ENCODE measurements around the gene GID8. TPM values are rescaled to one million over a fixed set of nuclear protein-coding genes. Genes with fewer than 3 reads are reported as not detected.

GID8 gene
- total and polyA plus RNA-seq, 2 of the 13 experiments (the other 11 are each of a cell fraction or from before 2014, with no cell fraction given) = 39.6 to 59.8 TPM

- H3K27me3 ChIP-seq (ENCODE audit: control insufficient read depth in 1 of 2, insufficient read depth in 2 of 2, low read length in 2 of 2) = no peaks in the 10 kb centered on the region; a peak in 1 of 5 replicates
- WGBS (ENCODE audit: low lambda C conversion rate) = 97% methylated on average over 14 of the region's 14 CpGs
- DNase-seq (ENCODE audit: low spot score) = no peak
- H3K4me1 ChIP-seq (ENCODE audit: insufficient read depth, low read length) = peaks cover 32% of the 10 kb centered on the region
- H4K20me1 ChIP-seq (ENCODE audit: insufficient read depth, low read length) = peaks cover 19% of the 10 kb centered on the region
- intact Hi-C loops (cut with micrococcal nuclease; ENCODE audit: unreplicated experiment) (no loop called here), in situ Hi-C loops (cut with HindIII; ENCODE audit: extremely low pct_ligation_motif_present, low pct_unique_long_range_greater_than_20kb) (no loop called here)
- ChIA-PET CTCF (ENCODE audit: low intra/inter-chr PET ratio, low total read pairs) (no interaction called here), POLR2A (interaction anchor here (1.7 to 3.6 kb wide), 2 partner anchors 8 to 10 kb away, joined by 3 to 20 read pairs; partner anchors contain the start of gene SLC17A9)
- no peak overlapping the region for H3K9ac ChIP-seq (ENCODE audit: insufficient read depth, low read depth, low read length)
- no peak overlapping the region for H3K27ac ChIP-seq (ENCODE audit: extremely low read length, insufficient read depth, low read length)
- H3K4me2 ChIP-seq (ENCODE audit: low read depth, low read length) = no peak overlapping the region
- no peaks in the 10 kb centered on the region for H3K9me3 ChIP-seq (ENCODE audit: low read length)
- no peak for ATAC-seq
- no peak overlapping the region for H2AFZ ChIP-seq (ENCODE audit: low read length)
- H3K79me2 ChIP-seq (ENCODE audit: insufficient read depth, low read length) = peaks cover 43% of the 10 kb centered on the region
- no peak for FAIRE-seq
- no peak overlapping the region for H3K4me3 ChIP-seq (replicated peaks in 1 of 3; ENCODE audit: insufficient read depth in 1 of 3, low read depth in 2 of 3, low read length in 3 of 3)
- TF ChIP-seq, protein P1, sequence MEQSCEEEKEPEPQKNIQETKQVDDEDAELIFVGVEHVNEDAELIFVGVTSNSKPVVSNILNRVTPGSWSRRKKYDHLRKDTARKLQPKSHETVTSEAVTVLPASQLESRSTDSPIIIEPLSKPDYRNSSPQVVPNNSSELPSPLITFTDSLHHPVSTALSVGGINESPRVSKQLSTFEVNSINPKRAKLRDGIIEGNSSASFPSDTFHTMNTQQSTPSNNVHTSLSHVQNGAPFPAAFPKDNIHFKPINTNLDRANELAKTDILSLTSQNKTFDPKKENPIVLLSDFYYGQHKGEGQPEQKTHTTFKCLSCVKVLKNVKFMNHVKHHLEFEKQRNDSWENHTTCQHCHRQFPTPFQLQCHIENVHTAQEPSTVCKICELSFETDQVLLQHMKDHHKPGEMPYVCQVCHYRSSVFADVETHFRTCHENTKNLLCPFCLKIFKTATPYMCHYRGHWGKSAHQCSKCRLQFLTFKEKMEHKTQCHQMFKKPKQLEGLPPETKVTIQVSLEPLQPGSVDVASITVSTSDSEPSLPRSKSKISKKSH (CRISPR knock-in tag; IDR thresholded peaks at IDR 0.05; ENCODE audit: borderline replicate concordance) = 0 out of 2 replicates have a peak, but pooled peaks have one; percentile 18
- TF ChIP-seq ZNF577 (CRISPR knock-in tag; IDR thresholded peaks at IDR 0.05; ENCODE audit: borderline replicate concordance, low read depth) (no peak), RBFOX2 (IDR thresholded peaks at IDR 0.05; ENCODE audit: low read depth, low read length) (peak; percentile 46), ZNF75D (CRISPR knock-in tag; IDR thresholded peaks at IDR 0.05; ENCODE audit: borderline replicate concordance) (no peak), HNRNPLL (IDR thresholded peaks at IDR 0.05; ENCODE audit: low read depth, low read length, poor library complexity, severe bottlenecking) (peak; percentile 21), MEF2D (CRISPR knock-in tag; IDR thresholded peaks at IDR 0.05) (no peak), AGO2 (optimal IDR thresholded peaks at IDR 0.05; ENCODE audit: low read depth, low read length) (peak; percentile 45)
- TF ChIP-seq, protein P2, sequence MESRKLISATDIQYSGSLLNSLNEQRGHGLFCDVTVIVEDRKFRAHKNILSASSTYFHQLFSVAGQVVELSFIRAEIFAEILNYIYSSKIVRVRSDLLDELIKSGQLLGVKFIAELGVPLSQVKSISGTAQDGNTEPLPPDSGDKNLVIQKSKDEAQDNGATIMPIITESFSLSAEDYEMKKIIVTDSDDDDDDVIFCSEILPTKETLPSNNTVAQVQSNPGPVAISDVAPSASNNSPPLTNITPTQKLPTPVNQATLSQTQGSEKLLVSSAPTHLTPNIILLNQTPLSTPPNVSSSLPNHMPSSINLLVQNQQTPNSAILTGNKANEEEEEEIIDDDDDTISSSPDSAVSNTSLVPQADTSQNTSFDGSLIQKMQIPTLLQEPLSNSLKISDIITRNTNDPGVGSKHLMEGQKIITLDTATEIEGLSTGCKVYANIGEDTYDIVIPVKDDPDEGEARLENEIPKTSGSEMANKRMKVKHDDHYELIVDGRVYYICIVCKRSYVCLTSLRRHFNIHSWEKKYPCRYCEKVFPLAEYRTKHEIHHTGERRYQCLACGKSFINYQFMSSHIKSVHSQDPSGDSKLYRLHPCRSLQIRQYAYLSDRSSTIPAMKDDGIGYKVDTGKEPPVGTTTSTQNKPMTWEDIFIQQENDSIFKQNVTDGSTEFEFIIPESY (CRISPR knock-in tag; IDR thresholded peaks at IDR 0.05) = 0 out of 2 replicates have a peak, but pooled peaks have one; percentile 30
- H3K36me3 ChIP-seq (replicated peaks in 1 of 2; ENCODE audit: control insufficient read depth in 1 of 2, insufficient read depth in 2 of 2, low read length in 2 of 2) = peaks cover 39 to 75% of the 10 kb centered on the region in 2 experiments
- BruUV-seq (replicated peaks) = no TSS peak
These were observed 5.4 kb downstream of the GID8 start for GRCh38 chr20:62943396-62943795.
